ENCODE measurements around the gene KRT86.
"Not testable (repeated sequence)": the region's sequence is repeated elsewhere in the genome, so short reads cannot be mapped to it uniquely, and the experiment has no call there.

KRT86 gene

DNA sequence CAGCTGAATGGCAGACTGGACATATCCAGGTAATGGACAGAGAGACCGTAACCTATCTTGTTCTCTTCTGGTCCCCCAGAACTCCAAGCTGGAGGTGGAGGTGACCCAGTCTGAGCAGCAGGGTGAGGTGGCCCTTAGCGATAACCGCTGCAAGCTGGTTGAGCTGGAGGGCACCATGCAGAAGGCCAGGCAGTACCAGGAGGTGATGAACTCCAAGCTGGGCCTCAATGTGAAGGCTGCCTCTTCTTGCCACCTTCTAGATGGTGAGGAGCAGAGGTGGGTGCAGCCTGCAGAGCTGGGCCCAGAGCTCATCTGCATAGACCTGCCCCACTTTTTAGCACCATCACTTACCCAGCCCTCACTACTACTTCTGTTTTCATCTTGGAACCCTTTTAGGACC lies 7.2 kb upstream of the KRT86 start:
- no peak overlapping the region for H3K4me3 ChIP-seq (ENCODE audit: low read depth, low read length)

DNA sequence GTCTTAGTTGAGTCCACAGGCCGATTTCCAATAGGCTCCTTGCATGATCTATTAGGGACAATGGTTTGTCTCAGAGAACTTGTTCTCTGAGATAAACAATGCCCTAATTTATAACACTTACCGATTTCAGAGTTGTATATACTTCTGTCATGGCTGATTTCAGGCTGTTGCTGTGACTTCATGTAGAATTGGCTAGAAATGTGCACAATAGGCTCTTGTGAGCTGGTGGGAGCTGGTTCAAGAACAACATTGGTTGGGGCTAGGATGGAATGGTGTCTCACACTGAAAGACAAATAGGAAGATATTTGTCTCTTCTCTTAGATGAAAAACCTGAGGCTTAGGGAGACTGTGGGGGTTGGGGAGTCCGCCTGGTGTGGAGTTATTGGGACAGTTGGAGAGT lies 6.7 kb upstream of the KRT86 start:
- H3K4me3 ChIP-seq (ENCODE audit: low read depth, low read length), result no peak overlapping the region

DNA sequence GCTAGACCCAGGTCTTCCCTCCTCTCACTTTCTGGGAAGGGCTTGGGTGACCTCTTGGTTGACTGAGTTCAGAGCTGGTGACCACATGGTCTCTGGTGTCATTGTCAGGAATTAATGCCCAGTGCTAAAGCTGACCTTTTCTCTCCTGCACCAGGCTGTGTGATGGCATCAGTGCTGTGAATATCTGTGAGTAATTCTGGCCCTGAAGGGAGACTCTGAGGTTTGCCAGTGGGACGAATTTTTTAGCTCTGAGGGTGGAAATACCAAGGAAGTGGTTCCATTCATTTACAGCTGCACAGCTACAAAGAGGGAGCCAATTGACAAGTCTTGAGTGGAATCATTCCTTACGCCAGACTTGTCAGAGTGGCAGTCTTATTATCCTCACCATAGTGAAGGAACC lies 6.2 kb upstream of the KRT86 start:
- no peak overlapping the region for H3K4me3 ChIP-seq (ENCODE audit: low read depth, low read length)

- no peak overlapping the region for H3K4me3 ChIP-seq (ENCODE audit: low read depth, low read length)
Measured at GRCh38 chr12:52270541-52271070, 3.8 kb upstream of the KRT86 start.

- H3K4me3 ChIP-seq (ENCODE audit: low read depth, low read length), result no peak overlapping the region
Measured at GRCh38 chr12:52271158-52271557, 3.3 kb upstream of the KRT86 start.

GRCh38 chr12:52275686-52276085 lies 1.2 kb downstream of the KRT86 start:
- H3K4me3 ChIP-seq (ENCODE audit: low read depth, low read length), result no peak overlapping the region

GRCh38 chr12:52277486-52278245 lies 3.2 kb downstream of the KRT86 start:
- H3K4me3 ChIP-seq (ENCODE audit: low read depth, low read length), result no peak overlapping the region

DNA sequence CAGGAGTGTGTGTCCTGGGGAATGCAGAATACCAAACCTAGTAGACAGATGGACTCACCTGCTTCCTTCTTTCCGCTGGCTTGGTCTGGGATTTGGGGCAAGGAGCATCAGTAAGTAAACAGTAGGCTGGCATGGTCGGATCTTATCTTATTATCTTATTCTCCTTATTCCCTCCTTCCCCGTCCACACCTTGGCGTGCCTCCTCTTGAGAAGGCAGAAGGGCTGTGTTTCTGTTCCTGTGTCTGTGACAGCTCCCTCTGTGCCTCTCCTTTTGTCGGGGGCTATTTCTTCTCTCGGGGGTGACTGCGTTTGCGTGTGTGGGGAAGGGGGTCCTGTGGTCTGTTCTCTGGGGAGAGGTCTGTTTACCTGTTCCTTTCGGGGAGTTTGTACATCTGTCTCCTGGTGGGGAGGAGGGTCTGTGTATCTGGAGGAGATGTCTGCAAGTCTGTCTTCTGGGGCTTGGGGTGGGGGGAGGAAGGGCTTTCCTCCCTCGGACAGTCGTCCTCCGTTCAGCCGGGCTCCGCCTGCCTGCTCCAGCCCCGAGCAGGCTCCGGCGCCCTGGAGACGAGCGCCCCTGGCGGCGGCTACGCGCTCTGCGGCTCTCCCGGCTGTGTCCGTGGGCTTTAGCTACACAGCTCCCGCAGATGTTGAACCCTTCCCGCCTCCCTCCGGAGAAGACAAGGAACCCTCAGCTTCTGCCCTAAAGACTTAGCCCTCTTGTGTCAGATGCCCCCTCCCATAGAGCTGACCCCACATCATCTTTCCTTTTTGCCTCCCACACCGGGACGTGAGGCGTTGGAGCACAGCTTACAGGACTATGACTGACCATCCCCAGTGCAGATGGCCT lies 4.4 kb downstream of the KRT86 start:
- H3K4me3 ChIP-seq (ENCODE audit: low read depth, low read length), result peak overlapping the region; percentile 6

DNA sequence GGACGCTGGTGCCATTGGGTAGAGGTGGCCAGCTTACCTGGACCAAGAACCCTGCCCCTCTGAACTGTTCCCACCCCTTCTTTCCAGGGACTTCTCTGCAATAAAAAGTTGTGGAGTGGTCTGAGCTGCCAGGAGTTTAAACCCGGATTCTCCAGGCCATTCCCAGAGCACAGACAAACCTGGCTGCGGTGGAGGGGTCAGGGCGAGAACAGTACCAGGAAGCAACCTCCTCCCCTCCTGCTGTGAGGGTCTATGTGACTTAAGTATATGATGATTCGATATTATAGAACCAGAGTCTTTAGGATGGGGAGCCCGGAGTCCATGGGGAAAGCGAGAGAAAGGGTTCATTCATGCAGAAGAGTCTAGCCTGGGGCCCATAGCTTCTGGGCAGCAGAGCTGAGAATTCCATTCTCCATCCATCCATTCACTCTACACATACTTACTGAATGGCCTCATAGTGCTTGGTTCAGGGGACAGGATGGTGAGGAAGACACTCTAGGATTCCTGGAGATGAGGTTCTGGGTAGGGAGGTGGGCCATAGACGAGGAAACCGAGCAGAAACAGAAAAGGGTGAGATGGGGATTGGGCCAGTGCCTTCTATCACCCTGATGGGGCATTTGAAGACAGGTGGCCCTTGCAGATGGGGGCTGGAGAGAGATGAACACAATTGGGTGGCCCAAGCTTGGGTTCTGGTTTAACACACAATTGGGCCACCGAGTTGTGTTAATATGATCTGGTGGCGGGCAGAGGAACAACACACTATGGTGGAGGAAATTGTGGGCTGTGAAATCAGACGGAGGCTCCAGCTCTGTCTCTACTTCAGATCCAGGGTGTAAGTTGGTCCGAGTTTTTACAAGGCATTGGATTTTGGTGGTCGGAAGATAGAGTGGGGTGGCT lies 5.2 kb downstream of the KRT86 start:
- H3K4me3 ChIP-seq (ENCODE audit: low read depth, low read length), result no peak overlapping the region

GRCh38 chr12:52280319-52280795 lies 5.9 kb downstream of the KRT86 start:
- H3K4me3 ChIP-seq (ENCODE audit: low read depth, low read length), result no peak overlapping the region

DNA sequence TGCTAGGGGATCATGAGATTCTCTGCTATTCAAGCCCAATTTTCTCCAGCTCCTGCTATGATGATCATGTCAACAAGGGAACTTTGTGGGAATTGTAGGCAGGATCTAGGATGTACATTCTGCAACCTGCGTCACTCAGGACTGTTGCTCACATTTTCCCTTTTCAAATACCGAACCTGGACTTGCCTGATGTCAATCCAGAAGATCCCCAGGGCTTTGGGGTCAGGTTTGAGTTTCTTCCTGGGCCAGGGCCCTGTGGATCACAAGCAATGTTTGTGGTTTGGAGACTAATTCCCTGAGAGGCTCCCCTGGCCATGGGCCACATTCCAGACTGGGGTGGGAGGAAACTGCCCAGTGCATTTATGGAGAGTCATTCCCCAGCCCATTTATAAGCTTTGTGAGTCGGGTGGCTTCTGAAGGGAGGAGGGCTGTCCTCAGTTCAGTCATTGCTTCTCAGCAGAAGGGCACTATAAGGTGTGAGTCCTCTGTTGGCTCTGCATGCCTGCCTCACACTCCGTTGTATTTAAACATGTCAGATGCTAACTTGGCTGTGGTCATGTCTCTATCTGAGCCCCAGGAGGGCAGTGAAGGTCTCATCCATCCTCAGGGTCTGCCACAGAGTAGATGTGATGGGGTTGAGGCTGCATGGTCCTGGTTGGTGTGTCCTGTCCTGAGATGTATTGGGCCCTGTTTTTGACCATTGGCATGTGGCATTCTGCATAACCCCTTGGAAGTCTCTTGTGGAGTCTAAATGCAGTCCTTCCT lies 6.5 kb downstream of the KRT86 start:
- H3K4me3 ChIP-seq (ENCODE audit: low read depth, low read length), result no peak overlapping the region

DNA sequence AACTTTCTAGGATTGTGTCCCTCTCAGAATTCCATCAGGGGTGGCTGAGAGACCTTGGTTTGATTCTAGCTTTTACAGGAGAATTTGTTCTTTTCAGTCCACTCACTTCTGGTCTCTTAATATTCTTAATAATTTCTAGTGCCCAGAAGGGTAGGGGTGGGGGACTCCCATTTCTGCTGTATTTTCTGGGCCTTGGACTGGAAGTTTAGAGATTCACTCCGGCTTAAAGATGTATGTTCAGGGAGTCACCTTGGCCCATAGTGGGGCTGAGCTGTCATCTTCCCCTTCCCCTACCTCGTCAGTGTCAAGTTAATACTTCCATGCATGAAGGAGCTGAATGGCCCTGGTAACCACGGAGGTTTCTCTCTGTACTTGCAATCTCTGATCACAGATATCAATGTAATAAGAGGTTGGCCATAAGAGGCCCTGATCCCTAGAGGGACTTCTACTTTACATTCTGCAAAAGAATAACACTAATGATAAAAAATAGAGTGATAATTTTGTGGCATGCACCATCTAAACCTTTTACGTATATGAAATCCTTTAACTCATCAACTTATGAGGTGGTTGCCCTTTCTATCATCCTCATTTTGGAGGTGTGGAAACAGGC lies 10.2 kb downstream of the KRT86 start:
- H3K4me3 ChIP-seq (ENCODE audit: low read depth, low read length), result no peak overlapping the region

GRCh38 chr12:52285172-52285745 lies 10.8 kb downstream of the KRT86 start:
- H3K4me3 ChIP-seq (ENCODE audit: low read depth, low read length), result no peak overlapping the region

- H3K4me3 ChIP-seq (ENCODE audit: low read depth, low read length), result no peak overlapping the region
Measured at GRCh38 chr12:52285851-52286530, 11.5 kb downstream of the KRT86 start.

DNA sequence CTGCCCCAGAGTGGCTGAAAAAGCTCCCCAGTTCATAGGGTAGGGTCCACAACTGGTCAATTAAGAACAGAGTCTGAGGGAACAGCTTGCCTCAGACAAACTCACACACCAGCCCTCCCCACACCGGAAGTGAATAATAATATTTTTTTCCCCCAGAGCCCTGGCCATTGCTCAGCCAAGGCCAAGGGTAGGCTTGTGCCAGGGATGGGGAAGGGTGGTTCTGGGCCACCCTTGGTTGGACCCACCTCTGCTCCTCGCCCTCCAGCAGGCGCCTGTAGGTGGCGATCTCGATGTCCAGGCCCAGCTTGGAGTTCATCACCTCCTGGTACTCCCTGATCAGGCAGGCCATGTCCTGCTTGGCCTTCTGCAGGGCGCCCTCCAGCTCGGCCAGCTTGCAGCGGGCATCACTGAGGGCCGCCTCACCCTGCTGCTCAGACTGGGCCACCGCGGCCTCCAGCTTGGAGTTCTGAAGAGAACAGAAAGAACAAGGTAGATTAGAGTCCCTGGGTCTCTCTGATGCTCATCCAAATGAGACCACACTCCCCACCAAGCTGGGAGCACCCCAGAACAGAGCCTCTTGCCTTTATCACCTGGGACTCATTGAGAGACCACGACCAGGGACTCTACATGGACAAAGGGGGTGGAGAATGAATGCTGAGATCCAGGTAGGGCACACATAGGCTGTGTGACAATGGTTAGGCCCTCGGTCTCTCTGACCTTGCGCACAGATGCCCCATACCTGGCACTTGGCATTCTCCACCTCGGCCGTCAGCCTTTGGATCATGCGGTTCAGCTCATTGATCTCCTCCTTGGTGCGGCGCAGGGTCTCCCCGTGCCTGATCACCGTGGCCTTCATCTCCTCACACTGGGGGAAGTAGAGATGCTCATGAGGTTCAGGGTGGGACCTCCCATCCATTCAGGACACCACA lies 12.7 kb downstream of the KRT86 start:
- H3K4me3 ChIP-seq (ENCODE audit: low read depth, low read length), result not testable (repeated sequence)

DNA sequence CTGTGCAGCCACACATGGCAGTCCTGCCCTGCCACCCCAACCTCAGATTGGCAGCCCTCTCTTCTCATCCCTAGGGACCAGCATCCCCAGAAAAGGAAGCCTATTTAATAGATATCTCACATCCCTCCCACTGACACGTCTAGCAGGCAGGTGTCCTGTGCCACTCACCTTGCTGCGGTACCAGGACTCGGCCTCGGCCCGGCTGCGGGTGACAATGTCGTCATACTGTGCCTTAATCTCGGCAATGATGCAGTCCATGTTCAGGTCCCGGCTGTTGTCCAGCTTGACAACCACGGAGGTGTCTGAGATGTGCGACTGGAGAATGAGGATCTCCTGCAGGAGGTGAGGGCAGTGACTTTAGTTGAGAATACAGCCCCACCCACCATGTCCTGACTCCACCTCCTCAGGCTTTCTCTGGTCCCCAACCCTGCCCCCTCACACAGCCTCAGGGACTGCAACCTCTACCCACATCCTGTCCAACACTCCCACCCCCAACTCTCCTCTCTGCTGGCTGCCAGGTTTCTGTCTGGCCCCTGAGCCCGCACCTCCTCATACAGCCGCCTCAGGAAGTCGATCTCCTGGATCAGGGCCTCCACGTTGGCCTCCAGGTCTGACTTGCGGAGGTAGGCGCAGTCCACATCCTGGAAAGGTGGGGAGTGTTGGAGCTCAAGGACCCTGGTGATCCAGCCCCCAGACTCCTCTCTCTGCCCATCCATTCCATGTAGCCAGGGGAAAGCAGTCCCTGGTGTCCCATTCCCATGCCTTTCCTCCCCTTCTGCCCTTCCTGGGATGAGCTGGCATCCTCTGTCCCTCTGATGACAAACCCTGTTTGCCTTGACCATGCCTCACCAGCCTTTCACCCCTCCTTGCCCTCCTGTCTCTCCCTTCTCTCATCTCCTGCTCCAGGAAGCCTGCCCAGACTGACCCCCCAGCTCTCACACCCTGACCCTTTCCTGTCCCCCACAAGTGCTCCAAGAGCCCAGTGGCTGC lies 13.7 kb downstream of the KRT86 start:
- H3K4me3 ChIP-seq (ENCODE audit: low read depth, low read length), result not testable (repeated sequence)
